GM18951 (cell line): Measurements from ENCODE around the gene HCRTR1.

Experiments
- POLR2A ChIP-seq: IDR thresholded peaks from 4 replicates; pipeline ENCODE4 v1.6.1; 2011; ENCODE audit warnings: mild to moderate bottlenecking; ENCODE audit not compliant: insufficient read length, insufficient read depth; ENCODE audit errors: extremely low read depth
- in situ Hi-C: fragments of 300-500 bp; cut with MboI; formaldehyde crosslinking; loops from one replicate; pipeline ENCODE4 v1.12.0; 2022; ENCODE audit warnings: low sequenced_read_pairs, mixed read lengths, inconsistent platforms; ENCODE audit not compliant: unreplicated experiment

HCRTR1 gene

DNA sequence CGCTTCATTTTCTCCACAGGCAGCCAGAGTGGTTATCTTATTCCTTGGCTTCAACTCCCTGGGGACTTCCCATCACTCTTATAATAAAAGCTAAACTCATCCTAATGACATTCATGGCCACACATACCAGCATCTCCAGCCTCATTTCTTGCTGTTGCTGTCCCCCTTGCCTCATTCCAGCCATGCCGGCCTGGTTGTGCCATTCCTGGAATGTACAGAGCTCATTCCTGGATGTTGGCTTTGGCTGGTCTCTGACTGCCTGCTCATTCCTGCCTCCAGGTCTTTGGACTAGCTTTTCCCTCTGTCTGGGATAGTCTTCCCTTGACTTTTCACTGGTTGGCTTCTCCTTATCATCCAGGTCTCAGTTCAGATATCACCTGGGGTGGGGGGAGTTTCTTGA lies 29.6 kb downstream of the HCRTR1 start:
- in situ Hi-C loops: no loop called here

DNA sequence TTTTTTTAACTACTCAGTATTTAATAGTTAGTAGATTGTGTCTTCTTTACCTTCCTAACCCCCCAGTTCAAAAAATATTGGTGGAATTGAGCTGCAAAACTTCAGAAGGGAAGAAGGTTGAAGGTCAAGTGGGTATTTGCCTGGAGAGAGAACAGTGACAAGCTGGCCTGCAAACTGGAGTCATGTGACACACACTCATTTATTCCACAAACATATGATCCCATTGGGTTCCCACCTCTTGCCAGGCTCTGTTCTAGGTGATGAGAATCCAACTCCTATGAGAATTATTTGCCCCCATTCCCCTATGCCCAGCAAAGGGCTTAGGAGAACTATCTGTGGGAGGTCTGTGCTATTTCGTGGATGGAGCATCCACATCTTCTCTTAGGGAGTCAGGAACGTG lies 30.7 kb downstream of the HCRTR1 start:
- no peak for TF ChIP-seq POLR2A
- in situ Hi-C loops: no loop called here

More for the DNA sequence above, 29.6 kb downstream of the HCRTR1 start:
- no peak for TF ChIP-seq POLR2A

DNA sequence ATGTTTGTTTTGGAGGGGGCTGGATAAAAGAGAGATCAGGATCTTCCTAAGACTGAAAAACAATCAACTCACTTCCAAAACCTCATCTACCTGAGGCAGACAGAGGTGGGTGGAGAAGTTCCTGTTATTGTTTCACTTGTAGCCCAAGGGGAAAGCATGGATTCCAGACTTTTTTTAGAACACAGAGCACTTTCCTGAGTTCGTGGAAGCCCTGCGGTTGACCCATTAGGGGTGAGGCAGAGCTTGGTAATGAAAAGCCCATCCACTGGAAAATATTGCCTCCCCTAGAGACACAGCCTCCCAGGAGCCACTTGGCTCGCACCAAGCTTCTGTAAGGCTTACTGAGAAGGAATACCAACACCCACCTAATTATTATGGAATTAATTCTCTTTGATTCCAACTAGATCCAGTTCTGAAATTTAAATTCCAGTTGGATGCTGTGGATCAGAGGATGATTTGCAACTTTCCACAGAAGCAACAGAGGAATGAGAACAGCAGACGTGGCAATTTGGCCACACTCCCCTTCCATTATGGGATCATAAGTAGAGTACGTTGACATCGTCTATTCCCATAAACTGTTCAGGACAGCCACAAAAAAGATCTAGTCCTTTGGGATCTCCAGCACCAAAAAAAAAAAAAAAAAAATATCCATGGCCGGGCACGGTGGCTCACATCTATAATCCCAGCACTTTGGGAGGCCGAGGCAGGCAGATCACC lies 31.3 kb downstream of the HCRTR1 start:
- no peak for TF ChIP-seq POLR2A
- in situ Hi-C loops: no loop called here

DNA sequence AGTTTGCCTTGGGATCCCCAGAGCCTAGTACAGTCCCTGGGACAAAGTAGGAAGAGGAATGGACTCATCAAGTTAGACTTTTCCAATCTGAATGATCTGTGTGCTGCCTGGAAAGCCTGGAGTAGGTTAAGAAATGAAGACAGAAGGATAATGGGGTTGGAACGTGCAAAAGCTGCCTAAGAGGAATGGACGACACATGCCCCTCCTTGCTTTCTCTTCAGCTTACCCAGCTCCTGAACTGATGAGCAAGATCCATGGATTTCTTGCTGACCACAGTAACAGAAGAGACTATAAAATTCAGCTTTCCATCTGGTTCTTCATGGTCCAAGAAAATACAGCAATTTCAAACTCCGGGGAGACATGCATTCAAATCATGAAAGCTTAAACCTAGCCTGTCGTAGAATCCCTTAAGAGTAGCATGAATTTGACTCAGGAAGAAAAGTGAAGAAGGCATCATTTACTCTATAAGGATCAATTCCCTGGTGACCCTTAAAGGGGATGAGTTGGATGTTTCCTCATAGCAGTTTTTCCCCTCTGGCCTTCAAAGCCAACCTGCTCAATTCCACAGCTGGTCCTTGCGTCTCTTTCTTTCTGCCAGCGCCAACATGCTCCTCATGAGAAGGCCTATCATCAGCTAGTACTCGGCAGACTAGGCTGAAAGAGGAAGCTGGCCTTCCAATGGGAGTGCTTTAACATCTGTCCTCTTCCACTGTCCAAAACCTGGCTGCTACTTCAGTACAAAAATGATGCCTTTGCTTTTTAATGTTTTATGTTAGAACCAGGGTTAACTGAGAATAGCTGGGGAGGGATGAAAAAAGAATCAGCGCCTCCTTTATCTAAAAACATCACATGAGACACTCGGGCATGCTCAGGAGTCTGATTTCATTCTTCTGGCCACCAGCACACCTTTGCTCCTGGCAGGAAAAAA lies 32.9 kb downstream of the HCRTR1 start:
- in situ Hi-C loops: no loop called here
- no peak for TF ChIP-seq POLR2A

DNA sequence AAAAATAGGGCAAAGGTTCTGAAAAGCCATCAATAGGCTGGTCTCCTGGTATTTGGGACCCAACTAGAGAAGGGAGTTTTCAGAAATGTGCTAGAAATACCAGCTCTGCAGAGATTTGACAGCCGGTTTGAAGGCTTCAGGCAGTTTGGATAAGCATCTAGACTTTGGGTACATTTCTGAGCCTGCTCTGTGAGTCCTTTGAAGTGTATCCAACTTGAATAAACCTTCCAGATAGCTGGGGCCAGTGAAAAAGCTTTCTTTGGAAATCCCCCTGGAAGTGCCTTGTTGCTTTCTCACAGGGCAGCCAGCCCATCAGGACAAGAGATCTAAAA lies 33.6 kb downstream of the HCRTR1 start:
- in situ Hi-C loops: no loop called here
- TF ChIP-seq POLR2A: no peak

DNA sequence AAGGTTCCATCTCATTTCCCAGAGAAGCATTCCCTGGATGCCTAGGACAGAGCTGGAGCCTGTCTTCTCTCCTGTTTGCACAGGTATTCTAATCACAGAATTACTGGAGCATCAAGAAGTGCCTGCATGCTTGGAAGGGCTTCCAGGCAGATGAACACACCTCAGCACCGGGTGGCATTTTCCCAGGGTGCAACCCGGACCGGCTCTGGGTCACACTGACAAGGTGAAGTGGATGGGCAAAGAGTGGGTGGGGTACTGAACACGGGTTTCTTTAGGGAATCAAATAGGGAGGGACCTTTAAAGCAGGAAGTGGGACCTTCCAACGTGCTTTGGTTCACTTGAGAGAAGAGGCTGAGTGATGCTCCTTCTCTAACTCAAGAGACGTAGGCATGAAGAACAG lies 34.3 kb downstream of the HCRTR1 start:
- in situ Hi-C loops: no loop called here
- no peak for TF ChIP-seq POLR2A

DNA sequence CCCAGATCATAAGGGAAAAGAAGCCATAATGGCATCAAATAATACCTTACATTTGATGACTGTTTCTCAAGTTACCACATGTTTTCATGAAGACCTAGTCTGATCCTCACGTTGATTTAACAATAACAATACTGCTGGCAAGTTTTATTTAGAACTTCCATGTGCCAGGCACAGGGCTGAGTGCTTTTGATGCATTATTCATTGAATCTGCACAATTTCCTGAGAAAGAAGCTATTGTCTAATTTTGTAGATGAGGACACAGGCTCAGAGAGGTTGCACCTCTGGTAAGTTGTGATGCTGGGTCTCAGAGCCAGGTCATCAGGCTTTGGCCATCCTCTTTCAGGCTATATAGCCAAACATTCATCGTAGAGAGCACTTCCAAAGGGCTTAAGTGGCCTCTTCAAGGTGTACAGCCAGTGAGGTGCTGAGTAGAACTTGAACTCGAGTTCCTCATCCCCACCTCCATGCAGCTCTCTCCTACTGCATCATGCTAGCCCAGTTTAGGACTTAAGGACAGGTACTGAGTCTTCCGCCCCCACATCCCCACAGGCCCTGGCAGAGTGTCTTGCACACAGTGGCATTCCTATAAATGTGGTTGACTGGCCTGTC lies 35.5 kb downstream of the HCRTR1 start:
- in situ Hi-C loops: no loop called here
- no peak for TF ChIP-seq POLR2A

DNA sequence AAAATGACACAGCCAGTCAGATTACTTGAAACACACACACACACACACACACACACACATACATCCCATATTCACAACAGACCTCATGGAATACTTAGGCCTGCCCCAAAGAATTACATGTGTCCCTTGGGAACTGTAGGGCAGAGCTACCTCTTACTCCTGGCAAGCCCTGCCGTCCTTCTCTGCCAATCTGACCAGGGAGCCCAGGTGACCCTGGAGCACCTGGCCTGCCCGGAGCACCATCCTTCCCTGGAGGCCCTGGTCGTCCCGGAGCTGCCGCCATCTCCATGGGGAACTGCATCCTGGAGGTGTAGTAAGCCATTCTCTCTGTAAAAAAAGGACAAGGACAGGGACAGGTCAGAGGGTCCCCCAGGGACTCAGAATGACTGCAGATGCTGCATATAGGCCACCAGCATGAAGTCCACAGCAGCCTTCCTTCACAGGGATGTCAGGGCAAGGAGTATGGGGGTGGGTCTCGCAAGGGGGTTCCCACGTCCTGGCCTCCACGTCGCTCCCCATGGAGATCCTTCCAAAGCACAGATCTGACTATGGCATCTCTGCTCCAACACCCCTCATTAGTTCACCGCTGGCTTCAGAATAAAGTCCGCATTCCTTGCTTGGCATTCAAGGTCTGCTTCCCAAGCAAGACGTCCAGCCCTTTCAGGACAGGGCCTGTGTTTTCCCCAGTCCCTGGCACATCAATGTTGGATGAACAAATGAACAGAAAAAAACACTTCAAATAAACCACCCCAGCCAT lies 36.4 kb downstream of the HCRTR1 start:
- TF ChIP-seq POLR2A: no peak
- in situ Hi-C loops: no loop called here

DNA sequence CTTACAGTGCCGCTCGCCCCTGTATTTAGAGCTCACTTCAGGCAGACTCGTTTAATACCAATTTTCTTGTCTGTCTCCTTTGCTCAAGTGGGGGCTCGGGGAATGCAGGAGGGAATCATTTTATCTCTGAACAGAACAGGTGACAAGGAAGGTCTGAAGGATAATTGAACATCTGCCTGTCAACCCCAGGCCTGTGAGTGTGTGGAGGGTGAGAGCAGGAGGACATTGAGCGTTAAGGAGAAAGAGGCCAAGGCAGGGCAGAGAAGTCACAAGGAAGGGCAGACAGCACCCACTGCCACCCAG lies 36.9 kb downstream of the HCRTR1 start:
- in situ Hi-C loops: no loop called here
- TF ChIP-seq POLR2A: no peak

DNA sequence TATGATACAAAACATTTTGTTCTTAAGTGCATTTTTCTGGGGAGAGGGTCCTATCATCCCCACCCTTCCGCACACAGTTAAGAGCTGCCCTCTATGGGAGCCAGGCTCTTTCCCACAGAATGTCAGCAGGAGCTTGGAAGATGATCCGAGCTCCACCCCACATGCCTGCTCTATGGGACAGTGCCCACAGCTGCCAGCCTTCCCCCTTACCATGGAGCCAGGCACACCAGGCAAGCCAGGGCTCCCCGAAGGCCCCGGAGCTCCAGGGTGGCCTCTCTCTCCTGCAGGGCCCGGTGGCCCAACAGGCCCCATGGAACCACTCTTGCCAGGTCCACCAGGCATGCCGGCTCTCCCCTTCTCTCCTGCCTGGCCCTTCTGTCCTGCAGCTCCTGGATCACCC lies 37.6 kb downstream of the HCRTR1 start:
- in situ Hi-C loops: no loop called here

DNA sequence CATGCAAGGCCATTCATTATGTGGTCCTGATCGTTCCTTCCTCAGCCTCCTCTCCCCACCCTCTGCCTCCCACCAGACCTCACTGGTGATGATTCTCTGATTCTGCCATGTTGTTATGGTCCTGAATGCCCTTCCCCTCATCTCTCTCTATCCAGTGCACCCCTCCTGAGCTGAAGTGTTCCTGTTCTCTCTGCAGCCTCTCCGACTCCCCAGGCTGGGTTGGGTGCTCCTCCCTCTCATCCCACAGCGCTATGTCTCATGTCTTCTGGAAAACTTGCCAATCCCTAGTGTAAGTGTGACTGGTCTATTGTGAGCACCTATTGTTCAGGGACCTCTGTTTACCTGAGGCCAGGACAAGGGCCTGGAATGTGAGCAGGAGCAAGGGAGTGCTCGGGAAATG lies 38.3 kb downstream of the HCRTR1 start:
- TF ChIP-seq POLR2A: no peak
- in situ Hi-C loops: no loop called here

More for the DNA sequence above, 37.6 kb downstream of the HCRTR1 start:
- no peak for TF ChIP-seq POLR2A

DNA sequence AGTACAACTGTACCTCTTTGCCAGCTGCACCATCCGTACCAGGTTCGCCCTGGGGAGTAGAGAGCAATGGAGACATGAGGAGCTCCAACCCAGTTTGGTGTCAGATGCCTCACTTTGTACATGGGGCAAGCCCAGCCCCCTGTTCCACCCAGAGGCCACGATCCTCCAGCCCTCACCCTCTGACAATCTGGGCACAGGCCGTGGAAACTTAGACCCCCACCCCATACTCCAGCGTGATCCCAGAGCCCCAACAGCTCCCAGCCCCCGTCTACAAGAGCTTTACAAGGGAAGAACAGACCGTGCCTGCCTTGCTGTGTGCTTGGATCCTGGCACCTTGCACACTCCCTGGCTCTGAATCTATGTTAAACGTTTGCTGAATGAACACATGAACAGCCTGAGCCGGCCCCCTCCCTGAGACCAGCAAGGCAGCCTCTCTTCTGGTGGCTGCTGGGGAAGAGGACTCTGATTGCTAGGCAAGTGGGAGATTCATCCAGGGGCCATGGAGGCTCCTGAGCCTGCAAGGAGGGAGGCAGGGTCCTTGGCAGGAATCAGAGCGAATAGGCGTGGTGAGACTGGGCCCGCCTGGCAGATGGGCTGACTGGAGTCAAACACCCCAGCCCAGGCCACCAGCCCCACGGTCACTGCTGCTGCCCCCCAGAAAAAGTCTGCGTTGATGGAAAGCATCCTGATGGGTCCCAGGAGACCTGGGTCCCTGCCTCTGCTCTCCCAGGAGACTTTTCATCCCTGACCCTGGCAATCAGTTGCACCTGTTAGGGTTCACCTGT lies 39.7 kb downstream of the HCRTR1 start:
- no peak for TF ChIP-seq POLR2A
- in situ Hi-C loops: no loop called here
